Right cardiac atrium (tissue), 5 donors: ENCODE data around the gene RARB. TPM values are rescaled to one million over a fixed set of nuclear protein-coding genes. Genes with fewer than 3 reads are reported as not detected.

ENCODE experiments used
- polyA plus RNA-seq: library from polyadenylated mRNA; stranded (reverse); fragments of 200-250 nt; gene quantifications from one replicate; pipeline ENCODE4 v1.2.3, GENCODE V29; 2013
- total RNA-seq, 4 donors: library from RNA; stranded (reverse); fragmentation: NEBNext Ultra II Directional; extraction: Animal tissue kit (Norgen Biotek cat#: 25700); gene quantifications; one replicate each; pipeline ENCODE4 v1.2.1, GENCODE V29; 2021
- donor health status: healthy with polysubstance abuse.
- donor health status: DM: no; HTN: yes; CAD: no.
- donor health status: DM: no; HTN: no; CAD: no.
- donor health status: DM: no; HTN: yes; CAD: no; lungs with severe emphysema.
- donor health status: DM: yes; HTN: yes; CAD: no.

The RARB gene
- total and polyA plus RNA-seq, 5 donors, result 9.5 to 26.4 (median 24.0) TPM

Other genes starting within 250 kb of the RARB start
- gene TOP2B, start 236.6 kb downstream of the RARB start, total RNA-seq, result 100 to 1,000 TPM in 2 of 4 donors, 10 to 100 TPM in 2; 99.0 to 112 (median 105) TPM
- gene TOP2B, start 236.6 kb downstream of the RARB start, polyA plus RNA-seq, result 63.6 TPM